SK-N-SH (cell line): ENCODE data around the gene EDC4. TPM values are rescaled to one million over a fixed set of nuclear protein-coding genes. Genes with fewer than 3 reads are reported as not detected.

Experiments
- CTCF ChIA-PET: fragments of 300-600, 350-600 bp; formaldehyde crosslinking; extraction: SDS; loops from one replicate; lab custom pipeline; 2021; lab: Yijun Ruan, JAX
- POLR2A ChIA-PET: fragments of 350-600 bp; sonication (Branson Sonifier 250); formaldehyde crosslinking; extraction: SDS; loops from one replicate; lab custom pipeline; 2020; ENCODE audit warnings: antibody characterized with exemption, inconsistent platforms; lab: Yijun Ruan, JAX
- DNase-seq: peaks from one replicate; pipeline ENCODE4 v3.0.0; 2012
- H2AFZ ChIP-seq: fragments of 200-600 bp; sonication (generic); 2 replicates; pipeline ENCODE4 v1.8.1; 2016; ENCODE audit warnings: antibody characterized with exemption, mild to moderate bottlenecking, low read depth
- H3F3A ChIP-seq: fragments of 200-600 bp; sonication (generic); replicated peaks from 2 replicates; pipeline ENCODE3; 2016; ENCODE audit warnings: antibody characterized with exemption, mild to moderate bottlenecking; ENCODE audit not compliant: insufficient read depth
- H3K27ac ChIP-seq, 2 experiments: fragments of 200-500 bp in 1 of 2; fragments of 200-600 bp in 1 of 2; sonication (Bioruptor generic) in 1 of 2; sonication (generic), shearing (Covaris generic) in 1 of 2; 2 replicates each; pipeline versions ENCODE4 v1.5.1 to v1.6.1; 2014 to 2016; ENCODE audit warnings: low read depth in 2 of 2, inconsistent platforms in 1 of 2, low read length in 1 of 2, mild to moderate bottlenecking in 1 of 2, mixed read lengths in 1 of 2
- H3K27me3 ChIP-seq: fragments of 200-600 bp; sonication (generic), shearing (Covaris generic); 2 replicates; pipeline ENCODE4 v1.6.1; 2016; ENCODE audit warnings: mixed run types; ENCODE audit not compliant: insufficient read depth
- H3K36me3 ChIP-seq, 2 experiments: fragments of 200-500 bp in 1 of 2; fragments of 200-600 bp in 1 of 2; sonication (Bioruptor generic) in 1 of 2; sonication (generic) in 1 of 2; replicated peaks in 1 of 2; 2 replicates each; pipeline versions ENCODE3 to v1.5.1; 2014 to 2016; ENCODE audit warnings: low read length in 1 of 2, mild to moderate bottlenecking in 1 of 2; ENCODE audit not compliant: insufficient read depth in 2 of 2, control insufficient read depth in 1 of 2
- H3K4me1 ChIP-seq, 2 experiments: fragments of 200-500 bp in 1 of 2; fragments of 200-600 bp in 1 of 2; sonication (Bioruptor generic) in 1 of 2; sonication (generic), shearing (Covaris generic) in 1 of 2; 2 replicates each; pipeline versions ENCODE4 v1.5.1 to v1.6.1; 2014 to 2016; ENCODE audit warnings: low read depth in 1 of 2, low read length in 1 of 2, mixed run types in 1 of 2; ENCODE audit not compliant: insufficient read depth in 2 of 2, control insufficient read depth in 1 of 2
- H3K4me2 ChIP-seq: fragments of 200-600 bp; sonication (generic), shearing (Covaris generic); 2 replicates; pipeline ENCODE4 v1.6.1; 2017; ENCODE audit warnings: mixed run types
- H3K4me3 ChIP-seq, 2 experiments: fragments of 200-500 bp in 1 of 2; fragments of 200-600 bp in 1 of 2; sonication (Bioruptor generic) in 1 of 2; sonication (generic), shearing (Covaris generic) in 1 of 2; 2 replicates each; pipeline versions ENCODE4 v1.5.1 to v1.8.1; 2014 to 2016; ENCODE audit warnings: low read depth in 2 of 2, inconsistent platforms in 1 of 2, low read length in 1 of 2, mild to moderate bottlenecking in 1 of 2, mixed read lengths in 1 of 2, moderate library complexity in 1 of 2
- H3K79me2 ChIP-seq: fragments of 200-600 bp; sonication (generic); 2 replicates; pipeline ENCODE4 v1.8.1; 2017; ENCODE audit warnings: mild to moderate bottlenecking; ENCODE audit not compliant: insufficient read depth
- H3K9ac ChIP-seq: fragments of 200-600 bp; sonication (generic); 2 replicates; pipeline ENCODE4 v1.6.1; 2017; ENCODE audit warnings: mixed run types
- H3K9me2 ChIP-seq: fragments of 200-600 bp; sonication (generic); 2 replicates; pipeline ENCODE4 v1.6.1; 2017; ENCODE audit warnings: mixed run types
- H3K9me3 ChIP-seq: fragments of 200-600 bp; sonication (generic); 2 replicates; pipeline ENCODE4 v1.6.1; 2017; ENCODE audit warnings: mixed run types, mild to moderate bottlenecking, moderate library complexity
- H4K20me1 ChIP-seq: fragments of 200-600 bp; sonication (generic); 2 replicates; pipeline ENCODE4 v1.6.1; 2017; ENCODE audit warnings: mild to moderate bottlenecking, mixed run types; ENCODE audit not compliant: insufficient read depth
- CHD2 ChIP-seq: fragments of 150-350 bp; IDR thresholded peaks from 2 replicates; pipeline ENCODE4 v1.6.1; 2018; ENCODE audit warnings: low read length; ENCODE audit not compliant: partially characterized antibody
- CTCF ChIP-seq: fragments of 200-600 bp; sonication (generic); IDR thresholded peaks from 2 replicates; pipeline ENCODE4 v1.6.1; 2017; ENCODE audit warnings: antibody characterized with exemption, mild to moderate bottlenecking, moderate library complexity
- FOXJ3 ChIP-seq: sonication (generic); formaldehyde crosslinking; IDR thresholded peaks from 2 replicates; pipeline ENCODE4 v1.5.1; 2020; ENCODE audit warnings: mild to moderate bottlenecking, missing genetic modification reagents
- RAD21 ChIP-seq: IDR thresholded peaks from 2 replicates; pipeline ENCODE4 v1.6.1; 2012; ENCODE audit warnings: mild to moderate bottlenecking, low read length
- SMC3 ChIP-seq: IDR thresholded peaks from 2 replicates; pipeline ENCODE4 v1.6.1; 2012; ENCODE audit warnings: low read depth, low read length, improper control_type of control experiment
- TCF12 ChIP-seq: IDR thresholded peaks from 2 replicates; pipeline ENCODE4 v1.4.0; 2012
- TEAD4 ChIP-seq: IDR thresholded peaks from 2 replicates; pipeline ENCODE4 v1.4.0; 2012; ENCODE audit warnings: mild to moderate bottlenecking, borderline replicate concordance; ENCODE audit not compliant: insufficient read depth
- WGBS: methylation state at CpG from one replicate; pipeline ENCODE4 v1.1.6; 2017; ENCODE audit warnings: low lambda C conversion rate; 5-methylcytosine and 5-hydroxymethylcytosine counted together
- polyA plus RNA-seq, 3 experiments: library from polyadenylated mRNA; depleted of rRNA; stranded (reverse); fragments of >200 nt; gene quantifications; 2 replicates each; pipeline ENCODE4 v1.2.3, GENCODE V29; 2012

EDC4 gene
- polyA plus RNA-seq, 1 of the 3 experiments (the other 2 are of a cell fraction), result 38.0 TPM

- CTCF ChIA-PET, result interaction anchor here (0.9 to 28.1 kb wide), 21 partner anchors 8 to 407 kb away, joined by 3 to 564 read pairs (median 7); partner anchors contain the start of genes CENPT, EDC4, NRN1L and PSKH1
These were observed 55.3 kb downstream of the EDC4 start for GRCh38 chr16:67928147-67928546.

GRCh38 chr16:67928561-67929364 lies 55.9 kb downstream of the EDC4 start:
- H3K9me2 ChIP-seq, result no peaks in the 10 kb centered on the region
- H2AFZ ChIP-seq, result no peak overlapping the region

More at GRCh38 chr16:67928147-67928546, 55.3 kb downstream of the EDC4 start:
- Histone ChIP-seq H3K27ac (no peak overlapping the region), H3K36me3 (peaks cover 0 to 44% of the 10 kb centered on the region in 2 experiments), H3K79me2 (no peaks in the 10 kb centered on the region), H4K20me1 (peaks cover 13% of the 10 kb centered on the region), H3K27me3 (no peaks in the 10 kb centered on the region), H3K4me1 (peaks cover 0 to 4% of the 10 kb centered on the region in 2 experiments; a peak in 1 of 4 replicates), H3K9me3 (no peaks in the 10 kb centered on the region), H3K9ac (no peak overlapping the region), H2AFZ (no peak overlapping the region), H3K4me3 (no peak overlapping the region; a peak in 1 of 4 replicates), H3K4me2 (no peak overlapping the region), H3F3A (no peaks in the 10 kb centered on the region), H3K9me2 (no peaks in the 10 kb centered on the region)
- 56% methylated on average over 4 of the region's 7 CpGs for WGBS
- TF ChIP-seq FOXJ3 (CRISPR knock-in tag) (no peak), TEAD4 (no peak)
- no peak for DNase-seq
- POLR2A ChIA-PET, result interaction anchor here (1.3 kb wide), 1 partner anchor 44 kb away, joined by 5 read pairs; the partner anchor contains the start of gene NRN1L

More at GRCh38 chr16:67928561-67929364, 55.9 kb downstream of the EDC4 start:
- CTCF ChIA-PET, result interaction anchor here (0.6 to 28.1 kb wide), 27 partner anchors 8 to 1984 kb away, joined by 3 to 564 read pairs (median 5); partner anchors contain the start of genes CENPT, EDC4, NRN1L and PSKH1
- Histone ChIP-seq H3K4me1 (peaks cover 0 to 2% of the 10 kb centered on the region in 2 experiments; a peak in 1 of 4 replicates), H3K27me3 (no peaks in the 10 kb centered on the region), H4K20me1 (peaks cover 13% of the 10 kb centered on the region), H3K79me2 (no peaks in the 10 kb centered on the region), H3K9me3 (no peaks in the 10 kb centered on the region), H3K4me2 (no peak overlapping the region), H3F3A (no peaks in the 10 kb centered on the region), H3K27ac (no peak overlapping the region), H3K9ac (no peak overlapping the region), H3K36me3 (peaks cover 0 to 43% of the 10 kb centered on the region in 2 experiments), H3K4me3 (no peak overlapping the region; a peak in 1 of 4 replicates)
- TF ChIP-seq CHD2 (no peak), TCF12 (no peak), RAD21 (peak; percentile 91), CTCF (peak; percentile 86), SMC3 (peak; percentile 96)
- POLR2A ChIA-PET, result interaction anchor here (1.3 kb wide), 1 partner anchor 45 kb away, joined by 5 read pairs; the partner anchor contains the start of gene NRN1L
- 13% methylated on average over 6 of the region's 16 CpGs for WGBS
- DNase-seq, result peak; percentile 90
